Endodermal cell (in vitro differentiated cells): ENCODE data around the gene TCOF1. TPM values are rescaled to one million over a fixed set of nuclear protein-coding genes. Genes with fewer than 3 reads are reported as not detected.

Experiments
- DNase-seq: peaks from one replicate; pipeline ENCODE4 v3.0.0-alpha.2; 2017
- H3K27ac ChIP-seq: 2 replicates; pipeline ENCODE4 v1.5.1; 2013; ENCODE audit warnings: mild to moderate bottlenecking, low read depth, low read length, moderate library complexity
- H3K27me3 ChIP-seq: 2 replicates; pipeline ENCODE4 v1.6.1; 2013; ENCODE audit warnings: mild to moderate bottlenecking, low read length, moderate library complexity; ENCODE audit not compliant: insufficient read depth, control insufficient read depth, poor library complexity, severe bottlenecking
- H3K36me3 ChIP-seq: 2 replicates; pipeline ENCODE4 v1.7.0; 2013; ENCODE audit warnings: mild to moderate bottlenecking, low read length, moderate library complexity; ENCODE audit not compliant: control insufficient read depth, insufficient read depth
- H3K4me1 ChIP-seq: one replicate; pipeline ENCODE4 v1.7.0; 2013; ENCODE audit warnings: low read length; ENCODE audit not compliant: control insufficient read depth, insufficient read depth
- H3K4me3 ChIP-seq: 2 replicates; pipeline ENCODE4 v1.5.1; 2013; ENCODE audit warnings: mild to moderate bottlenecking, low read length, moderate library complexity
- H3K9ac ChIP-seq: 2 replicates; pipeline ENCODE4 v1.6.1; 2013; ENCODE audit warnings: mild to moderate bottlenecking, low read length, moderate library complexity; ENCODE audit not compliant: poor library complexity, severe bottlenecking; ENCODE audit errors: extremely low read depth
- H3K9me3 ChIP-seq: 2 replicates; pipeline ENCODE4 v1.6.1; 2013; ENCODE audit warnings: mild to moderate bottlenecking, low read length, moderate library complexity; ENCODE audit not compliant: control insufficient read depth
- H3K27ac Mint-ChIP-seq: 2 replicates; pipeline ENCODE4 v1.8.0; 2020; ENCODE audit warnings: mixed read lengths
- H3K27me3 Mint-ChIP-seq: 2 replicates; pipeline ENCODE4 v1.8.0; 2021; ENCODE audit warnings: mild to moderate bottlenecking, mixed read lengths; ENCODE audit not compliant: insufficient read depth
- H3K36me3 Mint-ChIP-seq: 2 replicates; pipeline ENCODE4 v1.8.0; 2020; ENCODE audit warnings: low read depth, mixed read lengths
- H3K4me1 Mint-ChIP-seq: 2 replicates; pipeline ENCODE4 v1.8.0; 2020; ENCODE audit warnings: mixed read lengths
- H3K4me3 Mint-ChIP-seq: 2 replicates; pipeline ENCODE4 v1.8.0; 2020; ENCODE audit warnings: mild to moderate bottlenecking, moderate library complexity, mixed read lengths
- H3K9me3 Mint-ChIP-seq: 2 replicates; pipeline ENCODE4 v1.8.0; 2020; ENCODE audit warnings: mild to moderate bottlenecking, mixed read lengths
- WGBS, 2 experiments: methylation state at CpG; one replicate each; pipeline versions ENCODE4 v1.1.5 to v1.1.7; 2013; ENCODE audit warnings: missing lambda C conversion rate in 2 of 2, mixed read lengths in 1 of 2; ENCODE audit not compliant: insufficient coverage in 1 of 2, insufficient read length in 1 of 2; 5-methylcytosine and 5-hydroxymethylcytosine counted together
- total RNA-seq, 2 donors: library from RNA; stranded (reverse); fragmentation: NEBNext Ultra II Directional in 1 of 2; extraction: Animal tissue kit (Norgen Biotek cat#: 25700) in 1 of 2; gene quantifications; 2 replicates in 1 of 2; 3 replicates in 1 of 2; pipeline ENCODE4 v1.2.1, GENCODE V29; 2021
- TF ChIP-seq, protein P1 (sequence below): fragments of 200-600 bp; sonication (generic); conservative IDR thresholded peaks from 2 replicates; pipeline ENCODE4 v1.5.0; 2021; ENCODE audit warnings: antibody characterized with exemption, mild to moderate bottlenecking

Gene TCOF1
- total RNA-seq, 2 donors from 2014 or later, result 88.8 to 107 TPM

DNA sequence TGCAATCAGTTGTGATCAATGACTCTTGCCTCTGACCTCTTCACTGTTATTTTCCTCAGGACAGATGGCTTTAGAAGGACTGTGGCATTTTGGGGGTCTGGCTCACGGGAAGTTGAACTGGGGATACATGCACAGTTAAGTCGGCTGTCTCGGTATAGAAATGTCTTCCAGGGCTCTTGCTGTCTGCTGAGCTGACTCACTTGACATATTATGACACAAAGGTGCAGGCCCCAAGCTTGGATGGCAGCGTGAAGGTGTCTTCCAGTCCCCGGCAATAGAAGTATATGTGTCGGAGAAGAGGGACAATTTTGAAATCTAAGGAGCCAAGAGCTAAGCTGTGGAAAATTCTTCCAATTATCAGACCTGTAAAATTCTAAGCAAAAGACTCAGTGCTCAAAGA, 45.0 kb upstream of the TCOF1 start:
- Histone ChIP-seq H3K9me3 (no peaks in the 10 kb centered on the region), H3K36me3 (no peaks in the 10 kb centered on the region), H3K4me3 (no peak overlapping the region), H3K27ac (no peak overlapping the region), H3K9ac (no peak overlapping the region), H3K27me3 (no peaks in the 10 kb centered on the region), H3K4me1 (no peaks in the 10 kb centered on the region)
- peaks cover 5% of the 10 kb centered on the region for H3K27me3 Mint-ChIP-seq
- TF ChIP-seq, protein P1, sequence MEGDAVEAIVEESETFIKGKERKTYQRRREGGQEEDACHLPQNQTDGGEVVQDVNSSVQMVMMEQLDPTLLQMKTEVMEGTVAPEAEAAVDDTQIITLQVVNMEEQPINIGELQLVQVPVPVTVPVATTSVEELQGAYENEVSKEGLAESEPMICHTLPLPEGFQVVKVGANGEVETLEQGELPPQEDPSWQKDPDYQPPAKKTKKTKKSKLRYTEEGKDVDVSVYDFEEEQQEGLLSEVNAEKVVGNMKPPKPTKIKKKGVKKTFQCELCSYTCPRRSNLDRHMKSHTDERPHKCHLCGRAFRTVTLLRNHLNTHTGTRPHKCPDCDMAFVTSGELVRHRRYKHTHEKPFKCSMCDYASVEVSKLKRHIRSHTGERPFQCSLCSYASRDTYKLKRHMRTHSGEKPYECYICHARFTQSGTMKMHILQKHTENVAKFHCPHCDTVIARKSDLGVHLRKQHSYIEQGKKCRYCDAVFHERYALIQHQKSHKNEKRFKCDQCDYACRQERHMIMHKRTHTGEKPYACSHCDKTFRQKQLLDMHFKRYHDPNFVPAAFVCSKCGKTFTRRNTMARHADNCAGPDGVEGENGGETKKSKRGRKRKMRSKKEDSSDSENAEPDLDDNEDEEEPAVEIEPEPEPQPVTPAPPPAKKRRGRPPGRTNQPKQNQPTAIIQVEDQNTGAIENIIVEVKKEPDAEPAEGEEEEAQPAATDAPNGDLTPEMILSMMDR, result no peak
- WGBS, 2 experiments, result 91% methylated on average over 5 to 6 of the region's 6 CpGs
- peaks cover 7% of the 10 kb centered on the region for H3K4me1 Mint-ChIP-seq
- H3K27ac Mint-ChIP-seq, result no peak overlapping the region
- no peak overlapping the region for H3K4me3 Mint-ChIP-seq
- H3K36me3 Mint-ChIP-seq, result no peaks in the 10 kb centered on the region
- DNase-seq, result no peak
- no peaks in the 10 kb centered on the region for H3K9me3 Mint-ChIP-seq

DNA sequence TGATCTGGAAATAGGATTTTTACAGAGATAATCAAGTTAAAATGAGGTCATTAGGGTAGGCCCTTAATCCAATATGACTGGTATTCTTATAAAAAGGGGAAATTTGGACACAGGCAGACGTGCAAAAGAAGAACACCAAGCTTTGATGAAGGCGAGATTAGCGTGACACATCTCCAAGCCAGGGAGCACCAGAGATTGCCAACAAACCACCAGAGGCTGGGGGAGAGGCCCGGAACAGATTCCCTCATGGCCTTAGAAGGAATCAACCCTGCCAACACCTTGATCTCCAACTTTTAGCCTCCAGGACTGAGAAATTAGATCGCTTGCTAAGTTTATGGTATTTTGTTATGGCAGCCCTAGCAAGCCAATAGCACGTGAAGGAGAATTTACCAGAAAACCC, 44.0 kb upstream of the TCOF1 start:
- Histone ChIP-seq H3K9me3 (no peaks in the 10 kb centered on the region), H3K4me1 (no peaks in the 10 kb centered on the region), H3K9ac (no peak overlapping the region), H3K4me3 (no peak overlapping the region), H3K36me3 (no peaks in the 10 kb centered on the region), H3K27ac (no peak overlapping the region), H3K27me3 (no peaks in the 10 kb centered on the region)
- no peak overlapping the region for H3K27ac Mint-ChIP-seq
- peaks cover 2% of the 10 kb centered on the region for H3K27me3 Mint-ChIP-seq
- WGBS, 2 experiments, result 91 to 92% methylated on average over 4 to 6 of the region's 6 CpGs
- H3K9me3 Mint-ChIP-seq, result no peaks in the 10 kb centered on the region
- TF ChIP-seq, protein P1, result no peak
- peaks cover 15% of the 10 kb centered on the region for H3K4me1 Mint-ChIP-seq
- H3K36me3 Mint-ChIP-seq, result no peaks in the 10 kb centered on the region
- no peak for DNase-seq
- H3K4me3 Mint-ChIP-seq, result no peak overlapping the region

DNA sequence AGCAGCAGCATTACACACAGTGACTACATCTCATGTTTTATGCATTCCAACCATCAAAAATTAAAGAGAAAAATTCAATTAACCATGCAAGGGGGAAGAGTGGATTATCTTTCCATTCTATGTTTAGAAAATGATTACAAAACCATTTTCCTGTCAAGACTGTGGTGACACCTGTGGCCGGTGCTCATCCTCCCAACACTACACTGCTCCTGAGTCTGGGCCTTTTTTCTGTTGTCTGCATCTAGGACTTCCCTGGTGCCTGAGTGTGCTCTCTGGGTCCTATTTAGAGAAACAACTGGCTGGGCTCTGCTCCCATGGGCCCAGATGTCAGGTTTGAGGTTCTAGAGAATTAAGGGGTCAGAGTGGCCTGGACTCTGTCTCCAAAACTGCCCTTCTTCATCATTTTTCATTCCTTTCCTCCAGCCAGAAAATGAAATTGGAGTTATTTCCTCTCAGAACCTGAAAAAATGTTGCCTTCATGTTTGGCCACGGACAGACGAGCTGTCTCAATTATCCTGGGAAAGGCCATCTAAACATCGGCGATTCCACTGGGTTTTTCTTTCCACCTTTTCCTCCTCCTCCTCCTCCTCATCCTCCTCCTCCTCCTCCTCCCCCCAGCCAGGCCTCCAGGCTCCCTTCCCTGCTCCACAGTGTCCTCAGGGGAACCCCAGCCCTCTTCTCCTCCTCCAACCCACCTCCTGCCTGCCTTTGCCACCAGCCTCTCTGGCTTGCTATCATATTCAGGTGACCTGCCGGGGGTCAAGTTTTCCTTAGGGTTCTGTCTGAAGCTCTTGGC, 43.4 kb upstream of the TCOF1 start:
- peaks cover 5% of the 10 kb centered on the region for H3K27me3 Mint-ChIP-seq
- H3K4me3 Mint-ChIP-seq, result no peak overlapping the region
- H3K27ac Mint-ChIP-seq, result no peak overlapping the region
- no peaks in the 10 kb centered on the region for H3K9me3 ChIP-seq
- peaks cover 18% of the 10 kb centered on the region for H3K4me1 Mint-ChIP-seq
- no peak overlapping the region for H3K9ac ChIP-seq
- H3K36me3 Mint-ChIP-seq, result no peaks in the 10 kb centered on the region
- no peaks in the 10 kb centered on the region for H3K4me1 ChIP-seq
- H3K27ac ChIP-seq, result no peak overlapping the region
- no peak for DNase-seq
- no peak overlapping the region for H3K4me3 ChIP-seq
- 65 to 70% methylated on average over 4 to 6 of the region's 6 CpGs for WGBS, 2 experiments
- TF ChIP-seq, protein P1, result no peak
- H3K27me3 ChIP-seq, result no peaks in the 10 kb centered on the region
- H3K9me3 Mint-ChIP-seq, result no peaks in the 10 kb centered on the region
- no peaks in the 10 kb centered on the region for H3K36me3 ChIP-seq
